ENCODE results near the gene TRIM72. TPM values are rescaled to one million over a fixed set of nuclear protein-coding genes. Genes with fewer than 3 reads are reported as not detected.

Gene TRIM72
- total and polyA plus RNA-seq, 9 of the 15 experiments (the other 6 are each of a cell fraction or from before 2014, with no cell fraction given) = under 0.01 TPM; not detected in 8

- TF ChIP-seq ADNP (tag; IDR thresholded peaks at IDR 0.05) (no peak), MLX (CRISPR knock-in tag; conservative IDR thresholded peaks at IDR 0.05) (no peak), ZNF668 (CRISPR knock-in tag; IDR thresholded peaks at IDR 0.05) (no peak), BCOR (IDR thresholded peaks at IDR 0.05) (peak; percentile 77), POLR2A (conservative IDR thresholded peaks at IDR 0.05) (no peak), RHOXF2B (CRISPR knock-in tag; conservative IDR thresholded peaks at IDR 0.05) (no peak), ETV6 (IDR thresholded peaks at IDR 0.05; ENCODE audit: borderline replicate concordance in 1 of 2, low read depth in 2 of 2, low read length in 1 of 2) (no peak), ETV6 (CRISPR knock-in tag; IDR thresholded peaks at IDR 0.05; ENCODE audit: borderline replicate concordance) (no peak), JUN (IDR thresholded peaks at IDR 0.05; ENCODE audit: borderline replicate concordance, low read depth, low read length) (no peak), JUN (CRISPR knock-in tag; IDR thresholded peaks at IDR 0.05; ENCODE audit: borderline replicate concordance) (no peak), EHMT2 (IDR thresholded peaks at IDR 0.05) (no peak), ZNF175 (CRISPR knock-in tag; IDR thresholded peaks at IDR 0.05; ENCODE audit: low read depth) (no peak), KLF13 (tag; IDR thresholded peaks at IDR 0.05; ENCODE audit: borderline replicate concordance, low read depth) (no peak), NCOA4 (IDR thresholded peaks at IDR 0.05; ENCODE audit: partially characterized antibody) (no peak), TCF3 (CRISPR knock-in tag; IDR thresholded peaks at IDR 0.05) (peak; percentile 46), ZNF436 (CRISPR knock-in tag; IDR thresholded peaks at IDR 0.05) (no peak), RREB1 (CRISPR knock-in tag; IDR thresholded peaks at IDR 0.05) (no peak), TOE1 (IDR thresholded peaks at IDR 0.05; ENCODE audit: borderline replicate concordance) (peak; percentile 35; the same call in 1 of the 2 replicates), TOE1 (CRISPR knock-in tag; IDR thresholded peaks at IDR 0.05; ENCODE audit: borderline replicate concordance, low read depth) (no peak)
- TF ChIP-seq, protein P1, sequence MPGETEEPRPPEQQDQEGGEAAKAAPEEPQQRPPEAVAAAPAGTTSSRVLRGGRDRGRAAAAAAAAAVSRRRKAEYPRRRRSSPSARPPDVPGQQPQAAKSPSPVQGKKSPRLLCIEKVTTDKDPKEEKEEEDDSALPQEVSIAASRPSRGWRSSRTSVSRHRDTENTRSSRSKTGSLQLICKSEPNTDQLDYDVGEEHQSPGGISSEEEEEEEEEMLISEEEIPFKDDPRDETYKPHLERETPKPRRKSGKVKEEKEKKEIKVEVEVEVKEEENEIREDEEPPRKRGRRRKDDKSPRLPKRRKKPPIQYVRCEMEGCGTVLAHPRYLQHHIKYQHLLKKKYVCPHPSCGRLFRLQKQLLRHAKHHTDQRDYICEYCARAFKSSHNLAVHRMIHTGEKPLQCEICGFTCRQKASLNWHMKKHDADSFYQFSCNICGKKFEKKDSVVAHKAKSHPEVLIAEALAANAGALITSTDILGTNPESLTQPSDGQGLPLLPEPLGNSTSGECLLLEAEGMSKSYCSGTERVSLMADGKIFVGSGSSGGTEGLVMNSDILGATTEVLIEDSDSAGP (CRISPR knock-in tag; IDR thresholded peaks at IDR 0.05) = no peak
Observed at GRCh38 chr16:31243734-31244670, 30.1 kb downstream of the TRIM72 start (continued).

Measured in K562 (cell line).